HUES64 (cell line): ENCODE data around the gene NDUFB6.
A peak's percentile ranks its signal among the peaks of the same experiment; 100 is the strongest.
"Not testable (repeated sequence)": the region's sequence is repeated elsewhere in the genome, so short reads cannot be mapped to it uniquely, and the experiment has no call there.

ENCODE experiments used
- H3K27ac ChIP-seq: 2 replicates; pipeline ENCODE4 v1.7.0; 2013; ENCODE audit warnings: low read depth, low read length, inconsistent platforms
- H3K27me3 ChIP-seq: 2 replicates; pipeline ENCODE4 v1.6.1; 2013; ENCODE audit warnings: mild to moderate bottlenecking, low read length; ENCODE audit not compliant: insufficient read depth
- H3K36me3 ChIP-seq: 2 replicates; pipeline ENCODE4 v1.6.1; 2013; ENCODE audit warnings: mild to moderate bottlenecking, low read length; ENCODE audit not compliant: insufficient read depth
- H3K4me1 ChIP-seq: 2 replicates; pipeline ENCODE4 v1.6.1; 2013; ENCODE audit warnings: mild to moderate bottlenecking, low read length, moderate library complexity; ENCODE audit not compliant: insufficient read depth
- H3K4me3 ChIP-seq: 2 replicates; pipeline ENCODE4 v1.5.1; 2013; ENCODE audit warnings: mild to moderate bottlenecking, low read length, moderate library complexity
- H3K9ac ChIP-seq: 2 replicates; pipeline ENCODE4 v1.6.1; 2013; ENCODE audit warnings: mild to moderate bottlenecking, low read depth, low read length
- H3K9me3 ChIP-seq: 2 replicates; pipeline ENCODE4 v1.6.1; 2013; ENCODE audit warnings: low read depth, low read length; ENCODE audit not compliant: insufficient read depth
- WGBS: fragments of 150-250, 120-280 bp; methylation state at CpG from one replicate; pipeline ENCODE4 v1.1.7; 2013; ENCODE audit warnings: missing lambda C conversion rate; 5-methylcytosine and 5-hydroxymethylcytosine counted together

The NDUFB6 gene

DNA sequence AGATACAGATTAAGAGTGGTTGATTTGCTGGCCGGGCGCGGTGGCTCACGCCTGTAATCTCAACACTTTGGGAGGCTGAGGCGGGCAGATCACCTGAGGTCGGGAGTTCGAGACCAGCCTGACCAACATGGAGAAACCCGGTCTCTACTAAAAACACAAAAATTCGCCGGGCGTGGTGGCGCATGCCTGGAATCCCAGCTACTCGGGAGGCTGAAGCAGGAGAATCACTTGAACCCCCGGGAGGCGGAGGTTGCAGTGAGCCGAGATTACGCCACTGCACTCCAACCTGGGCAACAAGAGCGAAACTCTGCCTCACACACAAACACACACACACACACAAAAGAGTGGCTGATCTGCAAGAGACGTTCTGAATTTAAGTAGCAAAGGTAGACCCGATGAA lies 24.7 kb downstream of the NDUFB6 start:
- WGBS = 96% methylated on average over 20 of the region's 20 CpGs
- peaks cover 24% of the 10 kb centered on the region for H3K36me3 ChIP-seq
- H3K4me3 ChIP-seq, H3K4me1 ChIP-seq, H3K9me3 ChIP-seq, H3K27ac ChIP-seq, H3K27me3 ChIP-seq, H3K9ac ChIP-seq: not testable (repeated sequence)

DNA sequence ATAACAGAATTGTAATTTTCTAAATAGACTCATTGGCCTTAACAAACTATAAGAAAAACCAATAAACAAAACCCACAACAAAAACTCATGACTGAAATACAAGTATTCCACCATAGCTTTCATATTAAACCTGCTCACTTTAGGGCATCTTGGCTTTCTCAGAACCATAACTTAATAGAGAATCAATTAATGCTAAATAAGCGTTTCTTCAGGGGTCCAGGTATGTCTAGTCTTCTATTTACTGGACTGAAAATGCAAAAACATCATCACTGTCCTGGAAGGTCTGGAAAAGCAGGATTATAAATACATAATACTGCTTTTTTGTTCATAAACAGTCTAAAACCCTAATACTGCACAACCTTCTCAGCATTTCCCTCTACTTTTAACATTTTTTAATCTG lies 27.1 kb downstream of the NDUFB6 start:
- H3K27me3 ChIP-seq = no peaks in the 10 kb centered on the region
- peaks cover 47% of the 10 kb centered on the region for H3K36me3 ChIP-seq
- WGBS = 100% methylated on average over 1 of the region's 1 CpG
- no peak overlapping the region for H3K9ac ChIP-seq
- no peak overlapping the region for H3K4me3 ChIP-seq
- H3K4me1 ChIP-seq = peaks cover 5% of the 10 kb centered on the region; the same call in 1 of the 2 replicates
- H3K9me3 ChIP-seq = no peaks in the 10 kb centered on the region
- H3K27ac ChIP-seq = no peak overlapping the region

DNA sequence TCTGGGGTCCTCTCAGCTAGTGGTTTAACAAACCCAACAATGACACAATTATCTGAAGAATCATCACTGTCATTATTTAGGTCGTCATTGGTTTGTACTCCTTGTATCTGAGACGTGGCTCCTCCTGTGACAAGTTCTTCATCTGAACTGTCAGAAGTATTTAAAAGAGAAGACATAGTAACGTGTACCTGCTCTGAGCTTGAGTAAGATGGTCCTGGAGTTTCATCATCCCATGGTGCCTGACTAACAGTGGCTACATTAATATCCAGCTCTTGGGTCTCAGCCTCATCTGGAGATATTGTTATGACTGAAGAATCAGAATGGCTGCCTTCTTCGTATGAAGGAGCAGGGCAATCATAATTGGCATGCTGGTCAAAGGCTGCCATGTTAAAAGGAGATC lies 29.9 kb downstream of the NDUFB6 start:
- no peak overlapping the region for H3K4me3 ChIP-seq
- no peak overlapping the region for H3K9ac ChIP-seq
- H3K4me1 ChIP-seq = no peaks in the 10 kb centered on the region
- H3K27ac ChIP-seq = no peak overlapping the region
- H3K27me3 ChIP-seq = no peaks in the 10 kb centered on the region
- H3K36me3 ChIP-seq = peaks cover 51% of the 10 kb centered on the region
- no peaks in the 10 kb centered on the region for H3K9me3 ChIP-seq
- WGBS = 96% methylated on average over 4 of the region's 4 CpGs

DNA sequence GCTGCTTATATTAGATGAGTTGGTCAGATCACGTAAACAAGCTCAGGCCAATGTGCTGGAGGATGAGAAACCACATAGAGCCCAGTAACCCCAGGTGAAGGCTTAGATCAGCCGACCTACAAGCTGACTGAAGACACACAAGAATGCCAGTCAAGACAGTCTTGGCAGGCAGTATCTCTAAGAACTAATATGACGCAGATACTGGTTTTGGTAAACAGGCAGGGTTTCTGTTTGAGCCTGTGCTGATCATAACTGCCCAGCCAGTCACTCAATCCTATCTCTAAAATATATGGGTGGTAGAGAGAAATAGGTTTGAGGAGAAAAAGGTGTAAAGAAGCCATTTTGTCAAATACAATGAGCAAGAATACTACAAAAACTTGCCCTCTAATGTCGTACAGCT lies 39.1 kb downstream of the NDUFB6 start:
- Histone ChIP-seq H3K27me3 (no peaks in the 10 kb centered on the region), H3K4me1 (no peaks in the 10 kb centered on the region), H3K27ac (no peak overlapping the region), H3K9ac (no peak overlapping the region), H3K4me3 (no peak overlapping the region), H3K9me3 (no peaks in the 10 kb centered on the region), H3K36me3 (no peaks in the 10 kb centered on the region)
- WGBS = 92% methylated on average over 4 of the region's 4 CpGs

DNA sequence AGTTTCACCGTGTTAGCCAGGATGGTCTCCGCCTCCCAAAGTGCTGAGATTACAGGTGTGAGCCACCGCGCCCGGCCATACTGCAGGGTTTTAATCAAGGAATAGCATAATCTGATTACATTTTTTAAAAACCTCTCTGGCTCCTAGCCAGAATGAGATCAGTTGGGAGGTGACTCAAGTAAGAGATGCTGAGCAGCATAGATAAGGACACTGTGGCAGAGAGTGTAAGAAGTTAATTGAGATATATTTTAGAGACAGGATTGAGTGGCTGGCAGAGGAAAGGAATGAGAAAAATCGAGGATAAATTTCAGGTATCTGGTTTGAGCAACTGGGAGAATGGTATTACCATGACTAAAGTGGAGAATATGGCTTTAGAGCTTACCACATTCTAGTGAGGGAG lies 39.6 kb downstream of the NDUFB6 start:
- H3K36me3 ChIP-seq = no peaks in the 10 kb centered on the region
- no peak overlapping the region for H3K27ac ChIP-seq
- no peaks in the 10 kb centered on the region for H3K9me3 ChIP-seq
- no peak overlapping the region for H3K9ac ChIP-seq
- no peaks in the 10 kb centered on the region for H3K27me3 ChIP-seq
- 94% methylated on average over 6 of the region's 6 CpGs for WGBS
- no peak overlapping the region for H3K4me3 ChIP-seq
- H3K4me1 ChIP-seq = no peaks in the 10 kb centered on the region

DNA sequence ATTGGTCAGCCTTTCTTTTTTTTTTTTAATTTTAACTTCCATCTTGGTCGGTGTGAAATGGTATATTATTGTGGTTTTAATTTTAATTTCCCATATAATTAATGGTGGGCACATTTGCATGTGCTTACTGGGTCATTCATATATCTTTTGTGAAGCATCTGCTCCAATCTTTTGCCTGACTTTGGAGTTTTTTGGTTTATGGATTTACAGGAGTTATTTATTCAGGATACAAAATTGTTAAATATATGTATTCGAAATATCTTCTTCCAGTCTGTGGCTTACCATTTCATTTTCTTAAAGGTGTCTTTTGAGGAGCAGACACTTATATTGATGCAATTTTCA lies 46.3 kb downstream of the NDUFB6 start:
- Histone ChIP-seq H3K27ac (no peak overlapping the region), H3K9ac (peak overlapping the region; percentile 78; the same call in 1 of the 2 replicates), H3K27me3 (no peaks in the 10 kb centered on the region), H3K4me3 (peak overlapping the region; percentile 95), H3K9me3 (no peaks in the 10 kb centered on the region), H3K36me3 (no peaks in the 10 kb centered on the region), H3K4me1 (peaks cover 7% of the 10 kb centered on the region; the same call in 1 of the 2 replicates)
- no CpG with 5 or more reads among the region's 2 CpGs for WGBS

DNA sequence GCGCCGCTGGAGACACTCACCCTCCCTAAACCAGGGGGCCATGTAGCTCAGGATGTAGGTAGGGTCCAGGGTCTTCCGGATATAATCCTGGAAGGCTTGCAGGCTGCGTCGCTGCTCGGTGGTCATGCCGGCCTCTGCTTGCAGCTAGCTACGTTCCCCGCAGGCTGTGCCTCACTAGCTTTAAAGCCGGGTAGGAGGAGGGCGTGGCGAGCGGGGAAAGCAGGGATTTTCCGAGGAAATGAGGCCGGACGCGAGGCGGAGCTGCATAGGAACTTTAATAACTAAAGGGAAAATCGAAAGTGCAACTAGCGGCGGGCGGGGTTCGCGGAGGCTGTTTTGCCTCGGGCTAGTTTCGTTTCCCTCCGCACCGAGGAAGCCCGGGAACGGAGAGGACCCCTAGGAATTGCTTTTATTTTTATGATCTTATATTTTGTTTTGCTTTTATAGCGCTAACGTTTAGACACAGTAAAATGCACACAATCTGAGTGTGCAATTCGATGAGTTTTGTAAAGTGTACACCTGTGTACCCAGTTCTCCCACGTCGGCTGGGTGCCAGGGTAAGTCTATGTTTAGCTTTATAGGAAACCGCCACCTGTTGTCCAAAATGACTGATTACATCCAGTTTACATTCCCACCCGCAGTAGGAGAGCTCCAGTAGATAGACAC lies 46.8 kb downstream of the NDUFB6 start, which contains the start of gene RIGI:
Gene RIGI, minus strand, starts transcription at position 156 of the 666 bp plus-strand sequence. Its CDS starts 30 bp downstream, at position 126.
- no peaks in the 10 kb centered on the region for H3K36me3 ChIP-seq
- H3K27me3 ChIP-seq = no peaks in the 10 kb centered on the region
- H3K27ac ChIP-seq = peak within 1 kb of the TSS; percentile 39; the same call in 1 of the 2 replicates
- peak within 1 kb of the TSS; percentile 78 for H3K9ac ChIP-seq
- under 1% methylated on average over 37 of the region's 37 CpGs for WGBS
- peaks cover 7% of the 10 kb centered on the region; the same call in 1 of the 2 replicates for H3K4me1 ChIP-seq
- peaks cover 4% of the 10 kb centered on the region for H3K9me3 ChIP-seq
- peak within 1 kb of the TSS; percentile 95 for H3K4me3 ChIP-seq

DNA sequence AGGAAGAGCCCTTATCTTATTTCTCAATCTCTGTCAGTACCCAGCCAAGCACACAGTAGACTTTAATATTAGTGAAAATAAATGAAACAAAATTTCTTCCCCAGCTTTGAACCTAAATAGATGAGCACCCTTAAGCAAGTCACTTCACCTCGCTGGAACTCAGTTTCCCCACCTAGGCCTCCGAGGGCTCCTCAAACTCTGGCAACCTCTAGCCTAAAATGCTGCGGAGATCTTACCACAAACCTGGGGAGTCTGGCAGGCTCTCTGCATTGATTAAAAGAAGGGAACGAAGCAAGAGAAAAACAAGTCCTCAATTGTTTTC lies 47.3 kb downstream of the NDUFB6 start:
- peaks cover 6% of the 10 kb centered on the region for H3K9me3 ChIP-seq
- WGBS = 23% methylated on average over 4 of the region's 4 CpGs
- H3K27ac ChIP-seq = peak overlapping the region; percentile 39; the same call in 1 of the 2 replicates
- H3K4me3 ChIP-seq = peak overlapping the region; percentile 95
- H3K27me3 ChIP-seq = no peaks in the 10 kb centered on the region
- peaks cover 7% of the 10 kb centered on the region; the same call in 1 of the 2 replicates for H3K4me1 ChIP-seq
- no peaks in the 10 kb centered on the region for H3K36me3 ChIP-seq
- peak overlapping the region; percentile 78 for H3K9ac ChIP-seq

DNA sequence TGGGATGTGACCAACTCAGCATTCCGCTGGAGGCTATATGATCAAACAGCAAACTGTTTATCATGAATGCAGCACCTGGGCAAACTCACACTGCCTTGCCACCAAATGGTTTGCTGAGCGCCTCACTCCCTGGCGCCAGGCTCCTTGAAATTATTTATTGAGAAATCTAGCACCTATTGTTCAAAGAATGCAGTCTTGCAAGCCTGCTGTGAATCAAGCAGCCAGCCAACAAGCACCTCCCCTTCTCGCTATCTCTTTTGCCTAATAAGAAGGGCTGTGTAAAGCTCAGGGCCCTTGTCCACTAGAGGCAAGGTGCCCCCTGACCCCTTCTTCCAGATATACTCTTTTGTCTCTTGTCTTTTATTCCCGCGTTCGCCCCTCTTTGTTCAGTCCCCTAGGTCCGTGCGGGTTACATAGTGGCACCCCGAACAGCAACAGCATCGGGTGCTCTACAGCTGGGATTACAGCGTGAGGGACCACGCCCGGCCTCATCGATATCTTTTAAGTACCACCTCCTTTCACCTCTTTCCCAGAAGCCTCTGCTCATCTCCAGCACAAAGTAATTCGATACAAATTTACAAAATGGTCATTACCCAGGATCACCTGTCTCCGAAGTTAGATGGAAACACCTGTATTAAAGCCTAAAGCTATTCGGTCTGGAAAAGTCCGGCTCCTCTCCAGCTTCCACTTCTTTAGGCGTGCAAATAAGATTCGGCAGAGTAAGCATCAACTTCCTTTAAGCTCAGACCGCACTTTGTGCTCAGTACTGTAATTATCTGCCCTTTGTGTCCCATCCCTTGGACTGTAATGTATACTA lies 47.9 kb downstream of the NDUFB6 start:
- Histone ChIP-seq H3K4me1 (peaks cover 7% of the 10 kb centered on the region; the same call in 1 of the 2 replicates), H3K9ac (peak overlapping the region; percentile 78; the same call in 1 of the 2 replicates), H3K36me3 (no peaks in the 10 kb centered on the region), H3K9me3 (peaks cover 11% of the 10 kb centered on the region), H3K27me3 (no peaks in the 10 kb centered on the region), H3K4me3 (peak overlapping the region; percentile 95), H3K27ac (no peak overlapping the region)
- 83% methylated on average over 22 of the region's 22 CpGs for WGBS

DNA sequence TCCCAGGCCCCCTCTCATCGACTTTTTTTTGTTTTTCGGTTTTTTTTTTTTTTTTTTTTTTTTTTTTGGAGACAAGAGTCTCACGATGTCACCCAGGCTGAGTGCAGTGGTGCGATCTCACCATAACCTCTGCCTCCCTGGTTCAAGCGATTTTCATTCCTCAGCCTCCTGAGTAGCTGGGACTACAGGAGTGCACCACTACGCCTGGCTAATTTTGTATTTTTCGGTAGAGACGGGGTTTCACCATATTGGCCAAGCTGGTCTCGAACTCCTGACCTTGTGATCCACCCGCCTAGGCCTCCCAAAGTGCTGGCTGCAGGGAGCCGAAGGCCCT lies 48.4 kb downstream of the NDUFB6 start:
- not testable (repeated sequence) for H3K4me3 ChIP-seq, H3K4me1 ChIP-seq, H3K36me3 ChIP-seq, H3K27me3 ChIP-seq, H3K9ac ChIP-seq, H3K27ac ChIP-seq
- WGBS = 92% methylated on average over 11 of the region's 11 CpGs
- peaks cover 17% of the 10 kb centered on the region for H3K9me3 ChIP-seq

DNA sequence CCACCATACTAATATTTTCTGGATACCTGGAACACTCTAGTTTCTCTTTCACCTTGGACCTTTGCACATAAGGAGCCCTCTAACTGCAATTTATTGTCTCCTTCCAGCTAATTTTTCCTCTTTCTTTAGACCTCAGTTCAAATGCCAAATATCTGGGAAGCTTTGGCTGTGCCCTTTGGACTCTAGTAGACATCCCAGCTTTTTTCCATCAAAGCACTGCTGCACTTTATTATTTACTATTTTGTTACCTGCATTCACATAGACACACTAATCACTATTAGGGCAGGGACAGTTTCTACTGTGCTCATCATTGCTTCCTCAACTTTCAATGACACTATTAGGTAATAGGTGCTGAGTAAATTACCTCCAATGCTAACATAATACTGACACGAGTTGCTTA lies 49.0 kb downstream of the NDUFB6 start:
- H3K27ac ChIP-seq = no peak overlapping the region
- H3K4me3 ChIP-seq = no peak overlapping the region
- no CpG with 5 or more reads among the region's 1 CpG for WGBS
- H3K36me3 ChIP-seq = 0 out of 2 replicates have a peak, but pooled peaks cover 2% of the 10 kb centered on the region
- H3K9ac ChIP-seq = no peak overlapping the region
- peaks cover 23% of the 10 kb centered on the region for H3K9me3 ChIP-seq
- peaks cover 7% of the 10 kb centered on the region; the same call in 1 of the 2 replicates for H3K4me1 ChIP-seq
- no peaks in the 10 kb centered on the region for H3K27me3 ChIP-seq
